ENCODE measurements around the gene ARL15. TPM values are rescaled to one million over a fixed set of nuclear protein-coding genes. Genes with fewer than 3 reads are reported as not detected.

Gene ARL15
- total and polyA plus RNA-seq, 5 donors: 14.2 to 30.3 (median 24.8) TPM

GRCh38 chr5:53890490-53890889 is 419.9 kb downstream of the ARL15 start:
- Histone ChIP-seq H3K4me1 (ENCODE audit: control insufficient read depth, insufficient read depth, low read length) (peaks cover 3% of the 10 kb centered on the region), H3K9me3 (ENCODE audit: control insufficient read depth, low read length) (no peaks in the 10 kb centered on the region), H3K27ac (ENCODE audit: low read length) (no peak overlapping the region), H3K4me3 (ENCODE audit: low read length) (no peak overlapping the region), H3K27me3 (ENCODE audit: control insufficient read depth, insufficient read depth) (no peaks in the 10 kb centered on the region)
- DNase-seq: no peak
- 74% methylated on average over 7 of the region's 7 CpGs for WGBS
- no peak for ATAC-seq
- intact Hi-C loops (cut with DNase I): no loop called here

GRCh38 chr5:53884844-53885243 is 425.5 kb downstream of the ARL15 start:
- no peaks in the 10 kb centered on the region for H3K4me1 ChIP-seq (ENCODE audit: control insufficient read depth, insufficient read depth, low read length)
- intact Hi-C loops (cut with DNase I): no loop called here
- H3K27me3 ChIP-seq (ENCODE audit: control insufficient read depth, insufficient read depth): no peaks in the 10 kb centered on the region
- H3K4me3 ChIP-seq (ENCODE audit: low read length): no peak overlapping the region
- no peaks in the 10 kb centered on the region for H3K9me3 ChIP-seq (ENCODE audit: control insufficient read depth, low read length)
- DNase-seq (no peak), ATAC-seq (no peak)
- no peak overlapping the region for H3K27ac ChIP-seq (ENCODE audit: low read length)
- WGBS: 75% methylated on average over 2 of the region's 2 CpGs

DNA sequence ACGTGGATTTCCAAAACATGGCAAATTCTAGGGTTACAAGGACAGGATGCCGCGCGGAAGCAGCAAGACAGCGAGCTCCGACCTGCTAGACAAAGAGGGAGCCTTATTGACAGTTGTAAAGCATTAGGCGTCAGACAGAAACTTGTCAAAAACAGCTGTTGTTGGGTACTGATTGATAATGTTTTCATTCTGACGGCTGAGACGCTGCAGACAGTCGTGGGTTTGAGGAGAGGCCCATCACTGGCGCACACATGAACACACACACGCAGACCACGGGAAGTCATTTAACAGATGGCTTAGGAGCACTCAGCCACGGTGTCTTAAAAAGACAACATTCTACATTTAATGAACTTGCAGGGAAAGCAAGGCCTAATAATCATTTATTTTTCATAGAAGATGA is 426.0 kb downstream of the ARL15 start:
- Histone ChIP-seq H3K4me3 (ENCODE audit: low read length) (no peak overlapping the region), H3K27me3 (ENCODE audit: control insufficient read depth, insufficient read depth) (no peaks in the 10 kb centered on the region), H3K27ac (ENCODE audit: low read length) (no peak overlapping the region), H3K4me1 (ENCODE audit: control insufficient read depth, insufficient read depth, low read length) (no peaks in the 10 kb centered on the region), H3K9me3 (ENCODE audit: control insufficient read depth, low read length) (no peaks in the 10 kb centered on the region)
- intact Hi-C loops (cut with DNase I): no loop called here
- 71% methylated on average over 14 of the region's 14 CpGs for WGBS
- ATAC-seq (no peak), DNase-seq (no peak)

GRCh38 chr5:53882676-53883031 is 427.7 kb downstream of the ARL15 start:
- H3K9me3 ChIP-seq (ENCODE audit: control insufficient read depth, low read length): no peaks in the 10 kb centered on the region
- H3K27me3 ChIP-seq (ENCODE audit: control insufficient read depth, insufficient read depth): no peaks in the 10 kb centered on the region
- DNase-seq: no peak
- intact Hi-C loops (cut with DNase I): no loop called here
- H3K4me3 ChIP-seq (ENCODE audit: low read length): no peak overlapping the region
- ATAC-seq: no peak
- H3K4me1 ChIP-seq (ENCODE audit: control insufficient read depth, insufficient read depth, low read length): no peaks in the 10 kb centered on the region
- H3K27ac ChIP-seq (ENCODE audit: low read length): no peak overlapping the region

DNA sequence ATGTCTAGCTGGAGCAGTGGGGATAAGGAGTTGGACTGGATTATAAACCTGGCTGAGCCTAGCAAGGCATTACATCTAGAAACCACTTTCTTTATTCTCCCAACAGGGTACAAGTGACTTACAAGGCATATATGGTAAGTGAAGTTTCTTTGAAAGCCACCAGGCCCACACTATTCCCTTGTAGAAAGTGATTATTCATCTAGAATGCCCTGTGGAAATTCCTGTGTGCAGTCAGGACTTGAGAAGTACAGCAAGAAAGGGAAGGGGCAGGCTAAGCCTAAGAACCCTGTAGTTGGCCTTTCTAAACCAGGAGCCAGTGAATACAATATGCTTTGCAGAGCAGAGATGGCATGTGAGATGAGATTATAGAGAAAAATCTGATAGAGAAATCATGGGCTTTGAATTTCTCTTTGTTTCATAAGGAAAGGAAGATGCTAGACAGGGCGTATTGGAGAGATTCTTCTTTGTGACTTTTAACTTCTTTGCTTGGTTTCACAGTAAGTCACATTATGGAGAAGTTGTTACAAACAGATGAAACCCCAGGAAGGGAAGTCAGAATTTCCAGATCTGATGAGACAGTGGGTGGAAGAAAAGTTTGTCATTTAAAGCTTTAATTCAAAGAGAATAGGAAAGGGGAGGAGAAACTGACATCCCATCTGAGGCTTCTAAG is 428.2 kb downstream of the ARL15 start:
- H3K4me1 ChIP-seq (ENCODE audit: control insufficient read depth, insufficient read depth, low read length): no peaks in the 10 kb centered on the region
- 91% methylated on average over 1 of the region's 1 CpG for WGBS
- intact Hi-C loops (cut with DNase I): no loop called here
- H3K27ac ChIP-seq (ENCODE audit: low read length): no peak overlapping the region
- no peak for ATAC-seq
- H3K27me3 ChIP-seq (ENCODE audit: control insufficient read depth, insufficient read depth): no peaks in the 10 kb centered on the region
- H3K4me3 ChIP-seq (ENCODE audit: low read length): no peak overlapping the region
- no peak for DNase-seq
- H3K9me3 ChIP-seq (ENCODE audit: control insufficient read depth, low read length): no peaks in the 10 kb centered on the region

DNA sequence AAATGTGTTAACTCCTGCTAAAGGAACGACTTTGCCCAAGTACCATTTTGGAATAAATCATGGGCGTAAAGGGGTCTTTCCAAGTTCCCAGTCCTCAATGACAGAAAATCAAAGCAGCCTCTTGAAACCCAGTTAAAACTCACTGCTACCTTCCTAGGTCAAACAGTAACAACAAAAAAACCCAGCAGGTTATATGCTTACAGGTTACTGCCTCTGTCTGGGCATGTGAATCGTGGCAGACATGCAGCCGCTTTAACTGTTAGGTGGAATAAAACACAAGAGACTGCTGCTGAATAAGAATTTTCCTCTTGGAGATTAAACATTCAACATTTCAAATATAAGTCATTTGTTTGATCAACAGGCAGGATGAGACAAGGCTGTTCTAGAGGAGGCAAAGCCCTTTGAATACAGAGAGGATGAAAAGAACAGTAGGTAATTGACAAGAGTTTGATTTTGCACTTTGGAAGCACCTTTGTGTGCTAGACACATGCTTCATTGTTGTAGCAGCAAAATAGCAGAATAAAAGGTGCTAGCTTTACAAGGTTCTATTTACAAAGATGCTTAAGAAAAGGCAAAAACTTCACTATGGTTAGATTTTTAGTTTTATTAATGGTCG is 430.6 kb downstream of the ARL15 start:
- intact Hi-C loops (cut with DNase I): no loop called here
- no peak overlapping the region for H3K4me3 ChIP-seq (ENCODE audit: low read length)
- 95% methylated on average over 5 of the region's 5 CpGs for WGBS

GRCh38 chr5:53878015-53878414 is 432.4 kb downstream of the ARL15 start:
- intact Hi-C loops (cut with DNase I): no loop called here
- Histone ChIP-seq H3K9me3 (ENCODE audit: control insufficient read depth, low read length) (no peaks in the 10 kb centered on the region), H3K27me3 (ENCODE audit: control insufficient read depth, insufficient read depth) (no peaks in the 10 kb centered on the region), H3K4me3 (ENCODE audit: low read length) (no peak overlapping the region), H3K4me1 (ENCODE audit: control insufficient read depth, insufficient read depth, low read length) (no peaks in the 10 kb centered on the region), H3K27ac (ENCODE audit: low read length) (no peak overlapping the region)
- ATAC-seq (no peak), DNase-seq (no peak)
- 95% methylated on average over 2 of the region's 2 CpGs for WGBS

More for the DNA sequence above, 430.6 kb downstream of the ARL15 start:
- Histone ChIP-seq H3K9me3 (ENCODE audit: control insufficient read depth, low read length) (no peaks in the 10 kb centered on the region), H3K27me3 (ENCODE audit: control insufficient read depth, insufficient read depth) (no peaks in the 10 kb centered on the region), H3K4me1 (ENCODE audit: control insufficient read depth, insufficient read depth, low read length) (no peaks in the 10 kb centered on the region), H3K27ac (ENCODE audit: low read length) (no peak overlapping the region)
- DNase-seq (no peak), ATAC-seq (no peak)

GRCh38 chr5:53877243-53877642 is 433.1 kb downstream of the ARL15 start:
- Histone ChIP-seq H3K27me3 (ENCODE audit: control insufficient read depth, insufficient read depth) (no peaks in the 10 kb centered on the region), H3K9me3 (ENCODE audit: control insufficient read depth, low read length) (no peaks in the 10 kb centered on the region), H3K4me3 (ENCODE audit: low read length) (no peak overlapping the region), H3K4me1 (ENCODE audit: control insufficient read depth, insufficient read depth, low read length) (no peaks in the 10 kb centered on the region), H3K27ac (ENCODE audit: low read length) (no peak overlapping the region)
- ATAC-seq: peak; percentile 61 to 80
- WGBS: 49% methylated on average over 2 of the region's 2 CpGs
- intact Hi-C loops (cut with DNase I): no loop called here
- DNase-seq: no peak

DNA sequence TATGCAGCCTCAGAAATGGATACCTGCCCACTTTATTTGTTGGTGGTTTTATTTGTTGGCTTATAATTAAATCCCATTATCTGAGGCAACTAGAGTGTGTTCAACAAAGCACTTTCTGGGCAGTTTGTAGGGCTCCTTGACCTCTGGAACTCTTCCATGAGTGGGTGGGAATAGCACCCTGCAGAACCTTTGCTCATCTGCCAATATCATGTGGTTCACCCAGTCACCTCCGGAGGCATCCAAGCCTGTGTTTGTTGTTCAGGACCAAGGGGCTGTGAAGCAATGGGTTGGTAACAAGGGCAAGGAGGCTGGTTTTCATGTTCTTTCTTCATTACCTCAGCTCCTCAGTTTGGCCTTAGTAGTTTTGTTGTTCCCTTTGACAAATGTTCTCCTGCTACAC is 436.0 kb downstream of the ARL15 start:
- Histone ChIP-seq H3K27ac (ENCODE audit: low read length) (no peak overlapping the region), H3K27me3 (ENCODE audit: control insufficient read depth, insufficient read depth) (no peaks in the 10 kb centered on the region), H3K4me3 (ENCODE audit: low read length) (no peak overlapping the region), H3K9me3 (ENCODE audit: control insufficient read depth, low read length) (no peaks in the 10 kb centered on the region), H3K4me1 (ENCODE audit: control insufficient read depth, insufficient read depth, low read length) (no peaks in the 10 kb centered on the region)
- ATAC-seq: no peak
- 82% methylated on average over 1 of the region's 1 CpG for WGBS
- intact Hi-C loops (cut with DNase I): no loop called here
- DNase-seq: no peak

DNA sequence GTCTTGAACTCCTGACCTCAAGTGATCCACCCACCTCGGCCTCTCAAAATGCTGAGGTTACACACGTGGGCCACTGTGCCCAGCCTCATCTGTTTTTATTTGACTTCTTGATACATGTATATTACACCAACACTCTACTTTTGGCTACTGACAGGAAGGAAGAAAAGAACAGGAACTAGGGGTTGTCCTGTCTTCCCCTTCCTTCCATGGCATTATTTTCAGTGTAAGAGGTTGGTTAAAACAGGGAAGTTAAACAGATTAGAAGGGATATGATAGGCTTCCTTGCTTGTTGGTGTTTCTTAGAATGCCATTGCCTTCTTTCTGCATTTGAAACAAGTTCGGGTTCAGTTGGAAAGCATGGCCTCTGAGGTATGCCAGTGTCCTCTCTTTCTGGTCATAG is 437.1 kb downstream of the ARL15 start:
- Histone ChIP-seq H3K4me1 (ENCODE audit: control insufficient read depth, insufficient read depth, low read length) (no peaks in the 10 kb centered on the region), H3K27ac (ENCODE audit: low read length) (no peak overlapping the region), H3K4me3 (ENCODE audit: low read length) (no peak overlapping the region), H3K27me3 (ENCODE audit: control insufficient read depth, insufficient read depth) (no peaks in the 10 kb centered on the region), H3K9me3 (ENCODE audit: control insufficient read depth, low read length) (no peaks in the 10 kb centered on the region)
- DNase-seq (no peak), ATAC-seq (no peak)
- 78% methylated on average over 3 of the region's 3 CpGs for WGBS
- intact Hi-C loops (cut with DNase I): no loop called here

GRCh38 chr5:53871775-53872174 is 438.6 kb downstream of the ARL15 start:
- ATAC-seq (peak in 1 of 2 donors; percentile 14), DNase-seq (no peak)
- WGBS: 95% methylated on average over 2 of the region's 2 CpGs
- intact Hi-C loops (cut with DNase I): no loop called here
- H3K4me3 ChIP-seq (ENCODE audit: low read length): no peak overlapping the region
- no peak overlapping the region for H3K27ac ChIP-seq (ENCODE audit: low read length)
- no peaks in the 10 kb centered on the region for H3K9me3 ChIP-seq (ENCODE audit: control insufficient read depth, low read length)
- H3K4me1 ChIP-seq (ENCODE audit: control insufficient read depth, insufficient read depth, low read length): no peaks in the 10 kb centered on the region
- H3K27me3 ChIP-seq (ENCODE audit: control insufficient read depth, insufficient read depth): no peaks in the 10 kb centered on the region

DNA sequence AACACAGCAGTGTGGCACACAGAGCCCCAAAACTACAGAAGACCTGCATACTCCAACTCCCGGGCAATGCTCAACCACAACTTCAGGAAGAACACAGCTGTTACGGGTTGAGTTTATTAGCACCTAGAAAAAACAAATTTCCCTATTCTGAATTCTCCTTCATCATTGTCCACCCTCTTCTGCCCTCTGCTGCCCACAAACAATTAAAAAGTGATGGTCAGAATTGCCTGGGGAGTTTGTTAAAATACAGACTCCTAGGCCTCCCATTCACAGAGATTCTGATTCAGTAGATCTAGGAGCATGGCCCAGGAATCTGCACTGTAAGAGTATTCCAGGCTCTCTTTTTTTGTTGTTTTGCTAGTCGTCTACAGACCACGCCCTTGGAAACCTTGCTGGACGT is 439.3 kb downstream of the ARL15 start:
- H3K27me3 ChIP-seq (ENCODE audit: control insufficient read depth, insufficient read depth): no peaks in the 10 kb centered on the region
- ATAC-seq (no peak), DNase-seq (no peak)
- WGBS: 66% methylated on average over 5 of the region's 5 CpGs
- H3K9me3 ChIP-seq (ENCODE audit: control insufficient read depth, low read length): no peaks in the 10 kb centered on the region
- intact Hi-C loops (cut with DNase I): no loop called here
- no peak overlapping the region for H3K4me3 ChIP-seq (ENCODE audit: low read length)
- no peaks in the 10 kb centered on the region for H3K4me1 ChIP-seq (ENCODE audit: control insufficient read depth, insufficient read depth, low read length)
- no peak overlapping the region for H3K27ac ChIP-seq (ENCODE audit: low read length)
